Astrocyte of the cerebellum (primary cell): ENCODE measurements around the gene HMG20A.

ENCODE experiments used
- DNase-seq: peaks from one replicate; pipeline ENCODE4 v3.0.0-alpha.2; 2011; ENCODE audit warnings: low read depth
- H3K4me3 ChIP-seq: 2 replicates; pipeline ENCODE4 v1.5.1; 2011; ENCODE audit warnings: mild to moderate bottlenecking, low read depth, low read length, moderate library complexity
- in situ Hi-C: cut with HindIII; loops from 2 replicates; pipeline ENCODE4 v1.10.0; 2017; ENCODE audit warnings: low sequenced_read_pairs
- TF ChIP-seq, protein P1 (sequence below): IDR thresholded peaks from 2 replicates; pipeline ENCODE4 v1.5.1; 2012; ENCODE audit warnings: low read length, low read depth, moderate library complexity, mild to moderate bottlenecking; ENCODE audit errors: missing control alignments

The HMG20A gene

DNA sequence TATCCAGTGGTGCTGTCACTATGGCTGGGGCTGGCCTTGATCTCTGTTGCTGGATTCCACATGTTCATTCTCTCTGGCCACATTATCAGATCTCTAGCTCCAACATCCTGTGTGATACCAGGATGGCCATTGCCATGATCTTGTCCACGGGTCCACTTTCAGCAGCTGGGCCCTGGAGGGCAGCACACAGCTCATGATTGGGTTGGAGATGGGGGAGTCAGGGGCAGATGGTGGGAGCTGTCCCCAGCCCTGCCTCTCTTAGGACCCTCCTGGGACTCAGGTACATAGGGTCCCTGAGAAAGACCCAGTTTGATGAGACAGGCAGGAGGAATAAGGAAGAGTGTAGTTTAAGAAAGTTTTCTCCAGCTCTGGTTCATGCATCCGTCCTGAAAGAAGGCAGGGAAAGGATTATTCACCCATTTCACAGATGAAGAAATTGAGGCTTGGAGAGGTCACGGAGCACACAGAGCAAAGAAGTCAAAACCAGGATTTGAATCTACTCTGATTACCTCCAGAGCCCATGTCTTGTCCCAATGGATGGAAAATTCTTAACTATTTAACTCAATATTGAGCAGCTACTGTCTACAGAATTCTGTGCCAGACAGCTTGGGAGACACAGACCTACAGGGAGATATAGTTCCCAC, 111.5 kb downstream of the HMG20A start:
- TF ChIP-seq, protein P1, sequence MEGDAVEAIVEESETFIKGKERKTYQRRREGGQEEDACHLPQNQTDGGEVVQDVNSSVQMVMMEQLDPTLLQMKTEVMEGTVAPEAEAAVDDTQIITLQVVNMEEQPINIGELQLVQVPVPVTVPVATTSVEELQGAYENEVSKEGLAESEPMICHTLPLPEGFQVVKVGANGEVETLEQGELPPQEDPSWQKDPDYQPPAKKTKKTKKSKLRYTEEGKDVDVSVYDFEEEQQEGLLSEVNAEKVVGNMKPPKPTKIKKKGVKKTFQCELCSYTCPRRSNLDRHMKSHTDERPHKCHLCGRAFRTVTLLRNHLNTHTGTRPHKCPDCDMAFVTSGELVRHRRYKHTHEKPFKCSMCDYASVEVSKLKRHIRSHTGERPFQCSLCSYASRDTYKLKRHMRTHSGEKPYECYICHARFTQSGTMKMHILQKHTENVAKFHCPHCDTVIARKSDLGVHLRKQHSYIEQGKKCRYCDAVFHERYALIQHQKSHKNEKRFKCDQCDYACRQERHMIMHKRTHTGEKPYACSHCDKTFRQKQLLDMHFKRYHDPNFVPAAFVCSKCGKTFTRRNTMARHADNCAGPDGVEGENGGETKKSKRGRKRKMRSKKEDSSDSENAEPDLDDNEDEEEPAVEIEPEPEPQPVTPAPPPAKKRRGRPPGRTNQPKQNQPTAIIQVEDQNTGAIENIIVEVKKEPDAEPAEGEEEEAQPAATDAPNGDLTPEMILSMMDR: no peak
- no peak overlapping the region for H3K4me3 ChIP-seq
- no peak for DNase-seq
- in situ Hi-C loops: loop anchor here (10.0 to 25.0 kb wide), 2 partner anchors 320 to 407 kb away; no protein-coding TSS in a partner anchor

DNA sequence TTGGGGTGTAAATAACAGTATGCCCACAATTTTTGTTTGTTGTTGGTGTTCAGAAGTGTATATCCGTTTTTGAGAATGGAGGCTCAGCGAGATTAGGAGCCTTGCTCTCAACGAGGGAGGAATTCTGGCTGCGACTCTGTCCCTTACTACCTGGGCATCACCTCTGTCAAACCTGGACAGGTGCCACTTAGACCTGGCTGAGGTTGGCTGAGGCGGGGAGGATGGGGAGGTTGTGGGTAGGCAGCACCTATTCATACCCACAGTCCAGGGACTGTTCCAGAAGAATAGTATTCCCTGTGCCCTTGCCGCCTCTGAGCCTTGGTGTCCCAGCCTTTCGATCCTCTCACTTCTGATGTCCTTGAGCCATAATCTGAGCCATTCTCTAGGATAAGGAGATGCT, 112.2 kb downstream of the HMG20A start:
- no peak overlapping the region for H3K4me3 ChIP-seq
- in situ Hi-C loops: loop anchor here (10.0 to 25.0 kb wide), 2 partner anchors 321 to 408 kb away; no protein-coding TSS in a partner anchor
- DNase-seq: no peak
- TF ChIP-seq, protein P1: no peak

DNA sequence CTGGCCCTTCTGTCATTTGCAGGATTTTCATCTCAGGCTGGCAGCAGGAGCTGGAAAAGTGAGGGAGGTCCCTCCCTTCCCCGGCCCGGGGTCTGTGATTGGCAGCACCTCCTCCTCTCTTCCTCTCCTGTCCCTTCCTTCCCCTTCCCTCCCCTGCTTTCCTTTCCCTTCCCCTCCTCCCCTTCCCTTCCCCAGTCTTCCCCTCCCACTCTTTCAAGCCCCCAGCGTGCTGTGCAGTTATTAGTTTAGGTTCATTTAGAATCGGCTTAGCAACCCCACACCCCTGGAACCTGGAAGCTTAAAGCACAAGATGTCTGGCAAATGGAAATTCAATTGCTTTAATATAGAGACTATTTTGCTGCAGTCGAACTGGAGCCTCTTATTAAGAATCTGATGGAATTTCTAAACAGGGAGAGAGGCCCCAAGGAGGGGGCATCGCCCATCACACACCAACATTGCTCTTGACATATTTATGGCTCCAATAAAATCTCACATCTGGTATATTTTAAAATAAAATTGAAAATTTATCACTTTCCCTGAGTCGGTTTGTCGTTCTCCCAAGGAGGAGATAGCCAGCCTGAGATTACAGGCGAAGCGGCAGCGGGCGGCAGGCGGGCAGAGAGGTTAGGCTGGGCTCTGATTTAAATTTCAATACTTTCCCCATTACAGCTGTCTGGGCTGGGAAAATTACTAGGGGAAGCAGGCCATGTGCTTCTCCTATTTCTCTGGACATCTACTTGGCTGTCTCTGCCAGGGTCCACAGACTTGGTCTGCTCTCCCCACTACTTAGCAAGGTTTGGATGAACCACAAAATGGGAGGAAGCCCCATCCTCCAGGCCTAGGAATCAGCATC, 113.1 kb downstream of the HMG20A start:
- no peak for DNase-seq
- no peak overlapping the region for H3K4me3 ChIP-seq
- TF ChIP-seq, protein P1: no peak
- in situ Hi-C loops: loop anchor here (10.0 to 25.0 kb wide), 2 partner anchors 322 to 409 kb away; no protein-coding TSS in a partner anchor
